HepG2 (cell line): ENCODE data around the gene ATG2A. TPM values are rescaled to one million over a fixed set of nuclear protein-coding genes. Genes with fewer than 3 reads are reported as not detected.

Experiments
- ARID3A ChIP-seq: IDR thresholded peaks from 2 replicates; pipeline ENCODE4 v1.6.1; 2012; ENCODE audit warnings: low read depth, low read length, improper control_type of control experiment
- KAT2B ChIP-seq: fragments of 150-350 bp; IDR thresholded peaks from 2 replicates; pipeline ENCODE4 v1.6.1; 2014; ENCODE audit warnings: low read depth, low read length, borderline replicate concordance
- KDM4B ChIP-seq: sonication (generic); formaldehyde crosslinking; IDR thresholded peaks from 2 replicates; pipeline ENCODE4 v1.4.0; 2020; ENCODE audit warnings: missing genetic modification reagents
- MAX ChIP-seq: IDR thresholded peaks from 2 replicates; pipeline ENCODE4 v1.6.1; 2012; ENCODE audit warnings: inconsistent platforms
- MTA3 ChIP-seq: sonication (generic); formaldehyde crosslinking; IDR thresholded peaks from 2 replicates; pipeline ENCODE4 v1.4.0; 2020; ENCODE audit warnings: missing genetic modification reagents
- TARDBP ChIP-seq: sonication (generic); formaldehyde crosslinking; IDR thresholded peaks from 2 replicates; pipeline ENCODE4 v1.8.0; 2022; ENCODE audit warnings: mild to moderate bottlenecking, missing genetic modification reagents
- XRCC5 ChIP-seq: fragments of 200-400 bp; formaldehyde crosslinking; optimal IDR thresholded peaks from 2 replicates; pipeline ENCODE3; 2017; ENCODE audit warnings: mild to moderate bottlenecking, low read length
- YEATS2 ChIP-seq: sonication (generic); formaldehyde crosslinking; IDR thresholded peaks from 2 replicates; pipeline ENCODE4 v1.4.0; 2020; ENCODE audit warnings: missing genetic modification reagents, borderline replicate concordance
- ZBED4 ChIP-seq: sonication (generic); formaldehyde crosslinking; IDR thresholded peaks from 2 replicates; pipeline ENCODE4 v1.4.0; 2020; ENCODE audit warnings: missing genetic modification reagents, borderline replicate concordance
- ZBTB37 ChIP-seq: sonication (generic); formaldehyde crosslinking; IDR thresholded peaks from 2 replicates; pipeline ENCODE4 v1.4.0; 2020; ENCODE audit warnings: mild to moderate bottlenecking, missing genetic modification reagents
- ZHX1 ChIP-seq: sonication (generic); formaldehyde crosslinking; IDR thresholded peaks from 2 replicates; pipeline ENCODE4 v1.8.1; 2022; ENCODE audit warnings: low read depth, mild to moderate bottlenecking, missing genetic modification reagents
- ZKSCAN5 ChIP-seq: sonication (generic); formaldehyde crosslinking; IDR thresholded peaks from 2 replicates; pipeline ENCODE4 v1.5.1; 2020; ENCODE audit warnings: mild to moderate bottlenecking, missing genetic modification reagents
- ZKSCAN8 ChIP-seq: IDR thresholded peaks from 2 replicates; pipeline ENCODE4 v1.6.1; 2016; ENCODE audit warnings: borderline replicate concordance, missing genetic modification reagents, missing compliant biosample characterization
- ZMAT3 ChIP-seq: sonication (generic); formaldehyde crosslinking; conservative IDR thresholded peaks from 2 replicates; pipeline ENCODE4 v1.7.0; 2021; ENCODE audit warnings: missing genetic modification reagents
- ZXDC ChIP-seq: sonication (generic); formaldehyde crosslinking; IDR thresholded peaks from 2 replicates; pipeline ENCODE4 v1.5.0; 2020; ENCODE audit warnings: mild to moderate bottlenecking, missing genetic modification reagents
- polyA plus RNA-seq, 8 experiments: library from polyadenylated mRNA; depleted of rRNA in 3 of 8; stranded (reverse) in 7 of 8; unstranded in 1 of 8; fragments of >200 nt; fragmentation: Illumina TruSeq in 4 of 8; extraction: Trizol in 4 of 8; gene quantifications; 2 replicates each; pipeline versions ENCODE4 v1.2.1 to v1.2.3, GENCODE V29; 2011 to 2016; ENCODE audit warnings: low read depth in 4 of 8, missing spikeins in 1 of 8, mixed read lengths in 1 of 8; ENCODE audit not compliant: insufficient read depth in 1 of 8
- total RNA-seq, 5 experiments: library from RNA; depleted of rRNA; stranded (reverse); fragments of >200 nt; fragmentation: Illumina TruSeq; extraction: Trizol; gene quantifications; 2 replicates each; pipeline ENCODE4 v1.2.3, GENCODE V29; 2016; ENCODE audit warnings: low read depth in 1 of 5

Gene ATG2A
- total and polyA plus RNA-seq, 2 of the 13 experiments (the other 11 are each of a cell fraction or from before 2014, with no cell fraction given), result 6.7 to 8.0 TPM

GRCh38 chr11:64887757-64888405, 29.1 kb downstream of the ATG2A start (continued):
- no peak for TF ChIP-seq ARID3A
- TF ChIP-seq ZMAT3 (CRISPR knock-in tag), result peak; percentile 78; the same call in 1 of the 2 replicates
- TF ChIP-seq ZKSCAN5 (CRISPR knock-in tag), result no peak
- no peak for TF ChIP-seq ZXDC (CRISPR knock-in tag)
- TF ChIP-seq TARDBP (CRISPR knock-in tag), result peak; percentile 25
- no peak for TF ChIP-seq YEATS2 (CRISPR knock-in tag)
- no peak for TF ChIP-seq MTA3
- TF ChIP-seq ZBTB37 (CRISPR knock-in tag), result no peak
- no peak for TF ChIP-seq ZBED4 (CRISPR knock-in tag)
- no peak for TF ChIP-seq ZKSCAN8 (CRISPR knock-in tag)
- peak; percentile 64 for TF ChIP-seq MAX
- TF ChIP-seq KDM4B (CRISPR knock-in tag), result no peak
- TF ChIP-seq ZHX1 (CRISPR knock-in tag), result 0 out of 2 replicates have a peak, but pooled peaks have one; percentile 18
- TF ChIP-seq XRCC5, result peak; percentile 91
- no peak for TF ChIP-seq KAT2B
